Measurements from ENCODE around the gene CPT2. TPM values are rescaled to one million over a fixed set of nuclear protein-coding genes. Genes with fewer than 3 reads are reported as not detected.

Gene CPT2
- total RNA-seq (2022; extraction: Qiagen RNA extraction) = 8.2 to 9.9 TPM (median 9.4 TPM) in 5 replicates

DNA sequence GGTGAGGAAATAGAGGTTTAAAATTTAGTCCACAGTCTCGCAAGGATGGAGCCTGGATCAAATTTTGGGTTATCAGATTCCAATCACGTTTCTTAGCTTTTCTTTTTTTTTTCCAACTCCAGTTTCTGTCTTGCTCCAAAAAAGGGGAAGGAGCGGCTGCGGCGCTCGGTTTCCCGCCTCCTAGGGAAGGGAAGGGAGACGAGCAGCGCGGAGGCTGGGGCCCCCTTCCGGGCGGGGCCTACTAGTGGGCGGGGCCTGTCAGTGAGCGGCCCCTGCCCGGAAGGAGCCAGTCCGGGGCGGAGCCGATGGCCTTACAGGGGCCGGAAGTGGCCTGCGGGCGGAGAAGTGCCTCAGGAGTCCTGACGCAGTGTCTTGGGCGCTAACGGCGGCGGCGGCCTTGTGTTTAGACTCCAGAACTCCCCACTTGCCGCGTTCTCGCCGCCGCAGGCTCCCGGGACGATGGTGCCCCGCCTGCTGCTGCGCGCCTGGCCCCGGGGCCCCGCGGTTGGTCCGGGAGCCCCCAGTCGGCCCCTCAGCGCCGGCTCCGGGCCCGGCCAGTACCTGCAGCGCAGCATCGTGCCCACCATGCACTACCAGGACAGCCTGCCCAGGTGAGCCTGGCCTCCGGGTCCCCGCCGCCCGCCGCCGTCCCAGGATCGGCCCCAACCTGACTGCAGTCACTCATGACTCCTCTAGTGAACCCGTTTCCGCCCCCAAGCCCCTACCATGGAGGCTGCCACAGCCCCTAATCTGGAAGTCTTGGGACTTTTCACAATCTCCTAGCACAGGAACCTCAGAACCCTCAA lies at the start of gene CPT2:
CPT2 (plus strand) TSS at position 340 of the 806 bp plus-strand sequence; CDS start at position 460, 120 bp downstream.

DNA sequence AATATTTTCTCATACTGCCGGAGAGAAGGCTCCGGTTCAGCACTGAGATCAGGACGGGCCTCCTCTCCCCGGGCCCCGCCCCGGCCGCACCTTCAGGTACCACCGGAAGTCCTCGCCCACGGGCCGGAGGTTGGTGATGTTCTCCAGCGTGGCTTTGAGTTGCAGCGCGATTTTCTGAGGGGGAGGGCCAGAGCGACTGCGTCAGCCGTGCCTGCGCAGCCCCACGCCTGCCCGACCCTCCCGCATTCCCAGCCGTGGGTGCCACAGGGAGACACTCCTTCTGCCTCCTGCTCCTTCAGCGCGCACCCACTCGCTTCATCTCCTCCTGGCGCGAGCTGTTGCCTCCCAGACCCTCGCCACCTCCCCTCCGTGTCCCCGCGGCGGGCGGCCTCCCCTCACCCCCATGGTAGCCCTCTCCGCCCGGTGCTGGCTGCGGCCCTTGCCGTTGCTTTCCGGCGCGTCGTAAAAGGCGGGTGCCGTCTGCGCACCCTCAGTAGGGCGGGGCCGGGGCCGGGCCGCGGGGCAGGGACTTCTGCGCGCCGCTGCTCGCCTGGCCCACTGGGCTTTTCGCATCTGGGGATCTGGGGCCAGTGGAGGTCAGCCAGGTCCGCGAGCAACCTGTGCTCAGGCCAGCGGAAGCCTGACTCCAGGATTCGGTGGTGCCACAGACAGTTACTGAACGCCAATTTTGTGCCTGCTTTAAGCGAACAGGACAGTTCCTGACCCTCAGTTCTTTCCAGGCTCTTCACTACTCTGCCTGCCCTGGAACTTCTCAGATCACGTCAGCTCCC lies 23.7 kb downstream of the CPT2 start, which contains the start of gene CZIB:
CZIB (minus strand) TSS at position 464 of the 791 bp plus-strand sequence; CDS start at position 405, 59 bp downstream.

DNA sequence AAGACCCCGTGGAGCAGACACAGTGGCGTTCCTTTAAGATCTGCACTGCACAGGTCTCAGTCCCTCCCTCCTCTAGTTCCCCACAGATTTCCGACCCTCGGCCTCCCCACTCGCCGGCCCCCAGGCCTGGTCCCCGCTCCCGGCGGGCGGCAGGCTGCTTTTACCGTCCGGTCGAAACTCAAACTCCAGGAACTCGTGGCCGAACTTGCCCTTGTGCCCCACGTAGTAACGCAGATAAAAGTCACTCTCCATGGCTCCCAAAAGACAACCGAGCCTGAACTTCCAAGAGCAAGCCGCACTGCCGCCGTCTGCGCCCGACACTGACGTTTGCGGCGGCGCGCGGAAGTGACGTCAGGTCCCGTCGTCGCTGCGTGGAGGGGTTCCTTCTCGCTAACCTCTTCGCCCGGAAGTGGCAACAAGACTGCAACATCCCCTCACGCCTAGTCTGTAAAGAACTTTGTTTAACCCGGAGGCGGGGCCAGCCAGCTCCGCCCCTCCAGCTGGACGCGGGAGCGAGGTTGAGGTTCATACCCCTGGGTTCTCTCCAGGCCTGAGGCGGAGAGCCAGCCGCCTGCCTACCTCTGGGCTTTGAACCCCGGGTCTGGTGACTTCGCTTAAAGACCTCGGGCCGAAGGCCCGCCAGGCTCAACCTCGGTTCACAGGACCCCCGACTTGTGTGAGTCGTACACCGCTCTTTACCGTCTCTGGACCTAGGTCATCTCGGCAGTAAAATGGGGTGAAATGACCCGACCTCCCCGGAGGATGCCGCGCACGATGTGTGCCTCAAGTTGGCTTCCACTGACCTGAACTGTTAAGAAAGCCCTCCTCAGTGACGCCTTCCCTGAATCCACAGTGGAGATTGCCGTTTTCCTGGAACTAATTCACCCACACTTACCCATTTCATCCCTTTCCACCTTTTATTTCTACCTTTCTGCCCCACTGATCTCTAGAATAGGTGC lies 41.9 kb downstream of the CPT2 start, which contains the start of gene MAGOH:
MAGOH (minus strand) TSS at position 322 of the 959 bp plus-strand sequence; CDS start at position 252, 70 bp downstream.

Other genes with a start within 250 kb of the CPT2 start
- not detected in 5 replicates for gene PODN, start 134.6 kb upstream of the CPT2 start, total RNA-seq (2022; extraction: Qiagen RNA extraction)
- gene SLC1A7, start 54.2 kb upstream of the CPT2 start, total RNA-seq (2022; extraction: Qiagen RNA extraction) = not detected in 5 replicates
- gene CZIB, start 23.8 kb downstream of the CPT2 start, total RNA-seq (2022; extraction: Qiagen RNA extraction) = 27.1 to 31.7 TPM (median 31.4 TPM) in 5 replicates
- 61.4 to 97.6 TPM (median 64.4 TPM) in 5 replicates for gene MAGOH, start 41.7 kb downstream of the CPT2 start, total RNA-seq (2022; extraction: Qiagen RNA extraction)
- gene LRP8, start 131.2 kb downstream of the CPT2 start, total RNA-seq (2022; extraction: Qiagen RNA extraction) = 32.8 to 42.4 TPM (median 38.9 TPM) in 5 replicates

Data from A549 treated with Mapracorat at 1 μM for 4 hours (cell line).